DMS114 treated with DMSO at 0.1 percent for 48 hours (cell line): Measurements from ENCODE around the gene SLC38A7.
"Not testable (repeated sequence)": the region's sequence is repeated elsewhere in the genome, so short reads cannot be mapped to it uniquely, and the experiment has no call there.

Source experiments
- DNase-seq: peaks from one replicate; lab custom pipeline; 2025; ENCODE audit not compliant: unreplicated experiment; lab: John Stamatoyannopoulos, UW

Gene SLC38A7

DNA sequence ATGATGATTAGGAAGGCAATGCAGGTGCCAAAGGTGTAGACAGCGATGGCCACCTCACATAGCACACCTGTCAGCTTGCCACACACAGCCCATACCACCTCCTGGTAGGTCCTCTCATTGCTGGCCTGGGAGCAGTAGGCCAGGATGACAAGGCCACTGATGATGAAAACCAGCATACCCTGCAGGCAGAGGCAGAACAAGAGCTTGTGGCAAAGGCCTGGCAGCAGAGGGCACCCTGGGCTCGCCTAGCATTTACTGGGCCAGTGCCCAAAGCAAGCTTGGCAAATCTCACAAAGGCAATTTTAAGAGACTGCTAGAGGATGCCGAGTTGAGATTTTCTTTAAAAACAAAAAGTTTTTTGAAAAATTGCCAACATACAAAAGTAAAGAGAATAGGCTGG, 5.9 kb downstream of the SLC38A7 start:
- no peak for DNase-seq

DNA sequence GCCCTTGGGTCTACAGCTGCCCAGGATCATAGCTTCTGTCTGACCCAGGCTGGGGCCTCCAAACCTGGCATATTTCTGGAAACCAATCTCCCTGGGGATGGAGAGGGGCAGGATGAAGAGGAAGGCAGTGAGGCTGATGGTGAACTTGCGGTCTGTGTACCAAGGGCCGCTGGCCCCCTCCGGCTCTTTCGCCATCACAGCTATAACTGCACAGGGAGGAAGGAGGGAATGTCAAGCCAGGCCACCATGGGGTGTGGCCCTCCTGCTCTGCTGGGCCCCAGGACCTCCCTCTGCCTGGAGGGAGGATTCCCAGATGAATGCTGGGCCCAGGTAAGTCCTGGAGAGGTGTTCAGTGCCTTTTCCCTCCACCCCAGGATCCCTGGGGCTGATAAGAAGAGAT, 6.3 kb downstream of the SLC38A7 start:
- DNase-seq: no peak

DNA sequence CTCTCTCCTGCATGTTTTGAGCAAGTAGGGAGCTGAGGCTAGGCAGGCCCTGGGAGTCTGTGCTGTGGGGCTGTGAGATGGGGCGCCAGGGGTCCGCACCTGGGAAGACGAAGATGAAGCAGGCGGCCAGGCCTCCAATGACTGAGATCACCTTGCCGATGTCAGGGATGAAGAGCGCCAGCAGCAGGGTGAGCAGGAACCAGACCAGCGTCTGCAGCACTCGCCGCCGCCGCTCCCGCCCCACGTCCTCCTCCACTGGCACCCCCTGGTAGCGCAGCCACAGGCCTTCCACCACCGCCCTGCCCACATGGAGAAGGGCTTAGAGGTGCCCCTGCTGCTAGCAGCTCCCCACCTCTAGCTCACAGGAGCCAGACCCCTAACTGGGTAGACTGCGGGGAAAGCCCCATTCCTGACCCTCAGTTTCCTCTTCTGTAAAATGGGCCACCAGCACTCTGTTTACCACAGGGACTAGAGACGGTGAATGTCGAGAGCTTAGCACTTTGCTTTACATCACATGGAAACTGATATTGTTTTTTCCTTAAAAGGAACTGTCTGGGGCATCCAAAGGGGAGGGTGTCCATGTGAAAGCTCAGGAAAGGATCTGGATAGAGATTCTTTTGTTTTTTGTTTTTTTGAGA, 13.5 kb downstream of the SLC38A7 start:
- DNase-seq: no peak

DNA sequence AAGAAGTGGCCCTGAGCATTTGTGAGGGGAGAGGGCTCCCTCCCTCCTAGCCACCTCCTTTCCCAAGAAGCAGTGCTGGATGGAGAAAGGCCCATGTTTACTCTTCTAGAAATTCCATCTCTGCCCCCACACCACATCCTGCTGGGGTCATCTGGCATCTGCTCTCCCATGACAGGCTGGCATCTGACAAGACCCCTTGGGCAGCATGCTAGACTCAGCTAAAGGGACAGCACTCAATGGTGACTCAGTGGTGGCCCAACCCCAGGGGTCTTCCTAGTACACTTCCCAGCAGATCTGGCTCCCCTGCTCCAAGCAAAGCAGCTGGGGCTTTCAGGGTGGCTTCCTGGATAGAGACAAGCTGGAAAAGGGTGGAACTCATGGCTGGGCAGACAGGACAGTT, 14.4 kb downstream of the SLC38A7 start:
- no peak for DNase-seq

DNA sequence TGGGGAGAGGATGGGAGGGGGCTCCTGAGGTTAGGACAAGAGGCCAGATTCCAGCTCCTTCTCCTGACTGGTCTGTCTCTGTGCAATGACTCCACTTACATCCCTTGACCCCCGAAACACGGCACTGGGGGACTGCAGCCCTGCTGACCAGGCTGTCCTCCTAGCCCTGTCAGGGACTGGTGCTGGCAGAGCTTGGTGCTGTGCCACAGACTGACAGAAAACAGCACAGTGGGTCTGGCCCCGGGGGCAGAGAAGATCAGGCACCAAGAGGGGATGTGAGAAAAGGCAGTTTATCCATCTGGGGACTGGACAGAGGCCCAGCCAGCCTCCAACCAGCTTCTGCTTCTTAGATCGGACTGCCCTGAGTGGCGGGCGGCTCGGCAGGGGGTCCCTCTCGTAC, 19.4 kb downstream of the SLC38A7 start:
- DNase-seq: no peak

DNA sequence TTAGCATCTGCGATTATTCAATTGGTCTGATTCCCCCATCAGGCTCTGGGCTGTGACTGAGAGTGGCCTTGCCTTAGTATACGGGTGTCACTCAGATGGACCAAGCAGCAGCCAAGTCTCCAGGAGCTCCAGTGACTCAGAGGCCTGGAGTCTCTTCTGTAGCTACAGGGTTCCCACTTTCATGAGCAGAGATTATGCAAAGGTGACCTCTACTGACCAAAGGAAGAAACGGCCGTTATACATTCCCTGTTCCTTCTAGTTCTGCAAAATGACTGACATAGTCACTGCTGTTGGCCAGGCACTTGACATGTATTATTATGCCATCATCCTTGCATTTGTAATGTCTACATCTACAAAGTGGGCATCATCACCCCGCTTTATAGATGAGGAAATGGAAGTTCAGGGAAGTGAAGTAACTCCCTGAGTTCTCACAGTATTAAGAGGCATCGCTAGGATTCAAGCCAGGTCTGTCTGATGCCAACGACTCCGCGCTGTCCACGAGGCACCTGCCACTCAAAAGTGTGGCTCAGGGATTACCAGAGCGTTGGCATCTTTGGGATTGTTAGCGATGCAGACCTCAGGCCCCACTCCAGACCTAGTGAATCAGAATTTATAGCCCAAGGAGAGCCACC, 23.3 kb downstream of the SLC38A7 start:
- peak; percentile 69 for DNase-seq

DNA sequence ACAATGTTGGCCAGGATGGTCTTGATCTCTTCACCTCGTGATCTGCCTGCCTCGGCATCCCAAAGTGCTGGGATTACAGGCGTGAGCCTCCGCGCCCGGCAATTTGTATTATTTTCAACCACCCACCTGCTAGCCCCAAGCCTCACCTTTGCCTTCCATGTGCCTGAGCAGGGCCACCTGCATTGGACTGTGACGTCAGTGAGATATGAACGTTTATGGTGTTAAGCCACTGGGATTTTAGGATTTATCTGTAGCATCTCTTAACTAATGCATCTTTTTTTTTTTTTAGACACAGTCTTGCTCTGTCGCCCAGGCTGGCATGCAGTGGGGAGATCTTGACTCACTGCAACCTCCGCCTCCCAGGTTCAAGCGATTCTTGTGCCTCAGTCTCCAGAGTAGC, 24.7 kb downstream of the SLC38A7 start:
- DNase-seq: not testable (repeated sequence)

DNA sequence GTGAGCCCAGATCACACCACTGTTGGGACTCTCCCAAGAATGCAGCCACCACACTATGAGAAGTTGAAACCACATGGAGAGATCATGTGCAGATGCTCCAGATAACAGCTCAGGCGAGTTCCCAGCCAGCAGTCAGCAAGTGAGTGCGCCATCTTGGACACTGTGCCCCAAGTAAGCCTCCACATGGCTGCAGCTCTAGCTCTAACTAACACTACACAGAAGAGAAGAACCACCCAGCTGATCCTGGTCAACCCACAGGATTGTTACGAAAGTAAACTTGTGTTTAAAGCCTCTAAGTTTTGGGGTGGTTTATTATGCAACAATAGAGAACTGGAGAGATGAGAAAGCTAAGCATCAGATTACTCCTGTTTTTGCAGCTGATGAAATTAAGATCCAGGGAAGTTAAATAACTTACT, 25.8 kb downstream of the SLC38A7 start:
- DNase-seq: no peak

DNA sequence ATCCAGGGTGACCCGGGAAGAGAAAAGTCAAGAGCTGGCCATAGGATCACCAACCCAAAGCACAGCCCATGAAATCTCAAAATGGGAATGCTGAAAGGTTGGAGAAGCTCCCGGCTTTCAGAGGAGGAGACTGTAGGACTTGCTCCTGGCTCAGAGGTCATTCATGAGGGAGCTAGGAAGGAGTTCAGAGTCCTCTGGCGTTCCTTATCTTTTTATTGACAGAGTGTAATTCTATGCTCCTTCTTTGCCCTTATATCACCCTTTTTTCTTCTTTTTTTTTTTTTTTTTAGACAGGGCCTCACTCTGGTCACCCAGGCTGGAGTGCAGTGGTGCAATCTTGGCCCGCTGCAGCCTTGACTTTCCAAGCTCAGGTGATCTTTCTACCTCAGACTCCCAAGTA, 27.7 kb downstream of the SLC38A7 start:
- DNase-seq: no peak

DNA sequence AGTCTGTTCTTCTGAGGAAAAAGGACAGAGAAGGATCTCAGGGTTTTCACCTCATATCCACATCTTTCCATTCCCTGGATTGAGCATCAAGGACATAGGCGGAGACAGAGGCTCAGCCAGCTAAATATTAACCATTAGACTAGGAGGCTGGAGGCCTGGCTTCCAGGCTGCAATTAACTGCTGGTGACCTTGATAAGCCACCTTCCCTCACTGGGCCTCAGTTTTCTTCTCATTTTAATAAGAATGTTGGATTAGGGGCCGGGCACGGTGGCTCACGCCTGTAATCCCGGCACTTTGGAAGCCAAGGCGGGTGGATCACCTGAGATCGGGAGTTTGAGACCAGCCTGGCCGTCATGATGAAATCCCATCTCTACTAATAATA, 29.4 kb downstream of the SLC38A7 start:
- DNase-seq: no peak

DNA sequence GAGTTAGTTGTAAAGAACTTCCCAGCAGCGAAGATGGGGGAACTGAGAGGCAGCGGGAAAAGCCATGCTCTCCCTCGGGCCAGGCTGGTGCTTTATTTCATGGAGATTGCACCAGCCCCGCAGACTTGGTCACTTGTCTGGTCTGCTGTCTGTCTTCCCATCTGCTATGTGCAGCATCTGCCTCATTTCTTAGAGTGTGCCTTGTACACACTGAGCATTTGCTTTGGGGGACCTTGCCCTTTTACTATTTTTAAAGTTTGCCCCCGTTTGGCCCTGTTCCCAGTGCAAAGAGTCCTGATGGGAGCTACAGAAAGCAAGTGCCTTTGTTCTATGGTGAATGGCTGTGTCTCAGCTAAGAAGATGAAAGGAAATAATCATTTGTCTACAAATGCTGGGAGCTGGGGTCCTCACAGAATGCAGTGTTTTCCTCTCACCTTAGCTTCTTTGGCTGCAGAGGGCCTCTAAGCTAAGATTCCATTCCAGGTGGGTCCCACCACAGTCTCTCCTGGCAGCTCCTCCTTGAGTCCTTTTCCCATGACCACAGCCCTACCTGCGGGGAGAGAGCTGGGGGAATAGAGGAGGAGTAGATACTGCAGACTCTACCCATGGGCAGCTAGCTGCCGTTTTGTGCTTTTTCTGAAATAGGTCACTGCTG, 29.9 kb downstream of the SLC38A7 start:
- no peak for DNase-seq

DNA sequence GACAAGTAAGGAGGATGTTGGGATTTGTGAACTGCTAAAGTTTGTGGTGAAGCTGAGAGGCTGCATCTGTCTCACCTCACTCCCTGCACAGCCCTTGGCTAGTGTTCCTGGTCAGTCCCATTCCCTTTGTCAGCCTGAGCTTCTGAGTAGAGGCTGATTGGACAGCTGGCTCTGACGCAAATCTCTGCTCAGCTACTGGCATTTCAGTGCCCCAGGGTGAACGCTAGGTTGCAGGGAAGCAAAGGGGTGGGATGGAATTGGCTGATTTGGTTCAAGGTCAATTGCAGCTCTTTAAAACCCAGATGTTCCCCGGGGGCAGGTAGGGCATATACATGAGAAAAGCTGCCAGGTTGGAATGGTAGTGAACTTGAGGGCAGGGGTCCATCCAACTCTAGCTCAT, 31.8 kb downstream of the SLC38A7 start:
- no peak for DNase-seq

DNA sequence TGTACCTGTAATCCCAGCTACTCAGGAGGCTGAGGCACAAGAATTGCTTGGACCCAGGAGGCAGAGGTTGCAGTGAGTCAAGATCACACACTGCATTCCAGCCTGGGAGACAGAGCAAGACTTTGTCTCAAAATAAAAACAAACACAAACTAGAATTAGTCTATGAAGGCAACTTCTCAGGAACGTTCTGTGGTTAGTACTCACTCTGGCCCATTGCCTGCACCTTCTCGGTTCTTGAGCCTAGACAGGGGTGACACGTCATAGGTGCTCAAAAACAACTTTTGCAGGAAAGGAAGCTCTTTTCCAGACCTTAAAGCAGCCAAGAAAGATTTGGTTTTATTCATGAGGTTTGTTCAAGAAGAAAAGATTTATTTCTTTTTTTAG, 32.6 kb downstream of the SLC38A7 start:
- no peak for DNase-seq

DNA sequence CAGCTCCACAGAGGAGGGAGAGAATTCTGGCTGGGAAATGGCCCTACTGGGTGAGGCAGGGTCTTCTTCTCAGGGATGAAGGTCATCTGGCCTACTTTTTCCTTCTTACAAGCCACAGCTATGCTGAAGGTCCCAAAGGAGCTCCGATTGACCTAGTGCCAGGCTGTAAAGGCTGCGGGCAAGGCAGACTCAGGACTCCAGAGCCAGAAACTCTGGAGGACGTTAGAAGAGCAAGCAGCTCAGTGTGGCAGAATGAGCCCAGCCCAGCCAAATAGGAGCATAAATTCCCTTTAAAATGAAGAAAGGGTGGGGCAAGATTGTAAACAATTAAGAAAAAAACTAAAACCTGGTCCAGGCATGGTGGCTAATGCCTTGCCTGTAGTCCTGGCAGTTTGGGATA, 34.9 kb downstream of the SLC38A7 start:
- DNase-seq: no peak

DNA sequence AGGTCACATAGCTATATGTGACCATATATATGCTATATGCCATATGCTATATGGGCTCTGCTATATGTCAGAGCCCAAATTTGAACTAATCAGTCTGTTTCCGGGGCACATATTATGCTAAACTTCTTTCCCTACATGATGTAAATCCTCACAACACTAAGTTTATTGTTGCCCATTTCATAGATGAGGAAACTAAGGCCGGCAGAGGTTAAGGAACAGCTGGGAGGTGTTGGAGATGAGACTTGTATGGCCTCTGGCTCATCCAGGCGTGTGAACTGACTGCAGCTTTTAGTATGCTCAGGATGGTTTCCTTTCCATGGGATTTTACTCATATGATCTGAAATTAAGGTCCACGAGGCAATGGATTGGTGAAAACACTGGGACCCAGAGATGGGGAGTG, 37.5 kb downstream of the SLC38A7 start:
- no peak for DNase-seq

DNA sequence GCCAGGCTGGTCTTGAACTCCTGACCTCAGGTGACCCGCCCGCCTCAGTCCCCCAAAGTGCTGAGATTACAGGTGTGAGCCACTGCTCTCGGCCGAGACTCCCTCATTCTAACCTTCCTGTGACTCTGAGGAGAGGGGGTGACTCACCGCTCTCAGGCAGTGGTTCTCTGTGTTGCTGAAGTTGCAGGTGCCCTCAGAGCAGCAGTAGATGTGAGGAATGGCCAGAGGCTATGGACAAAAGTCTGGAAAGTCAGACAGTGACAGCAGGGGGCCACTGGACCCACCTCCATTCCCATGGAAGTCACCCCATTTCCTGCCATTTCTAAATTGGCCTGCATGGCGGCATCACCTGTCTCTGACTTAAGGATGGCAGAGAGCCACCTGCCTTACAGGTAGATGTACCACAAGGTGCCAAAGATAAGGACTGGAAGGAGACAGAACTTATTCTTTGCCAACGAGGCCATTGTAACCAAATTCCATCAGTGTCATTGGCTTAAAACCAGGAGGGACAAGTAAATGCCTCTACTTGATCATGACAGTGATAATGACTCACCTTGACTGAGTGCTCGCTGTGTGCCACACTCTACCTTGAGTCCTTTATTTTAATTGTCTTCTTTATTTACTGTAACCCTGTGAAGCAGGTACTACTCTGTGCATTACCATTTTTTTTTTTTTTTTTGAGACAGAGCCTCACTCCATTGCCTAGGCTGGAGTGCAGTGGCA, 39.6 kb downstream of the SLC38A7 start:
- no peak for DNase-seq

DNA sequence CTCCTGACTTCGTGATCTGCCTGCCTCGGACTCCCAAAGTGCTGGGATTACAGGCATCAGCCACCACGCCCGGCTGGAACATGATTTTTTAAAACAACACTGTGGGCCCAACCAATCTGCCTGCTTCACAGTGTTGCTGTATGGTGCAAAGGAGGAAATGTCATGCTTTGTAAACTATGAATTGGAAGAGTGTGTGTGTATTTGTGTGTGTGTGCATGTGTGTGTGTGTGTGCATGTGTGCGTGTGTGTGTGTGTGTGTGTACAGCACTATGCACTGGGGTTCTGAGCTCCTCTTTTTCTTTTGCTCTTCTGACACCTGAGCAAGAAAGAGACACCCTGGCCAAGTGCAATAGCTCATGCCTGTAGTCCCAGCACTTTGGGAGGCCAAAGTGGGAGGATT, 40.5 kb downstream of the SLC38A7 start:
- no peak for DNase-seq

DNA sequence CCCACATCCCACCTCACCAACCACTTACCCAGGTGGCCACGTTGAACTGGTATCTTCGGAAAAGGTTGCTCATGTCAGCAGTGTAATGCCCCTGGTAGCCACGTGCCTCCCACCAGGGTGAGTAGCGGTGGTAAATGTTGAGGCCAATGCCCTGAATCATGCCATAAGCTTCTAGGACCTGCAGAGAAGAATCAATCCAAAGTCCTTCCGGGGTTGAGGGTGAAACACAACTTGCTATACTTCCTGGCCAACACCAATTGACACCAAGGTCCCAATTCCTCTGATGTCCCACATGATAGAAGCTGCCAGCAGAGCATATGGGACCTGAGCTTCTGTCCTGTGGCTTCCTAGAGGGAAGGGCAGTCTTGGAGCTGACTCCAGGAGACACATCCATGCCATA, 43.6 kb downstream of the SLC38A7 start:
- DNase-seq: no peak

DNA sequence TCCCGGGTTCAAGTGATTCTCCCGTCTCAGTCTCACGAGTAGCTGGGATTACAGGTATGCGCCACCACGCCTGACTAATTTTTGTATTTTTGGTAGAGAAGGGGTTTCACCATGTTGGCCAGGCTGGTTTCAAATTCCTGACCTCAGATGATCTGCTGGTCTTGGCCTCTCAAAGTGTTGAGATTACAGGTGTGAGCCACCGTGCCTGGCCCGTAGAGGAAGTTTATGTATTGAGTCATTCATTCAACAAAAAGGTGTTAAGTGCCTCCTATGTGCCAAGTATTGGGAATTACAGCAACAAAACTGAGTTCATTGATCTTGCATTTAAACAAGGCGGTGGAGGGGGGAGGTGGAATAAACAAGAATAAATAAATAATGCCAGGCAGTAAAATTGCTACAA, 44.7 kb downstream of the SLC38A7 start:
- no peak for DNase-seq

DNA sequence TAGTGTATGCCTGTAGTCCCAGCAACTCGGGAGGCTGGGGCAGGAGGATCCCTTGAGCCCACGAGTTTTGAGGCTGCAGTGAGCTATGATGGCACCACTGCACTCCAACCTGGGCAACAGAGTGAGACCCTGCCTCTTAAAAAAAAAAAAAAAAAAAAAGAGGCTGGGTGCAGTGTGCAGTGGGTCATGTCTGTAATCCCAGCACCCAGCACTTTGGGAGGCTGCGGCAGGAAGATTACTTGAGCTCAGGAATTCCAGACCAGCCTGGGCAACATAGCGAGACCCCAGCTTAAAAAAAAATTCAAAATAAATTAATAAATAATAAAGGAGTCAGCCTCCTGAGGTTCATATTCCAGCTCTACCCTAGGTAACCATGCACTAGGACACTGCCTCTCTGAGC, 45.3 kb downstream of the SLC38A7 start:
- DNase-seq: no peak

DNA sequence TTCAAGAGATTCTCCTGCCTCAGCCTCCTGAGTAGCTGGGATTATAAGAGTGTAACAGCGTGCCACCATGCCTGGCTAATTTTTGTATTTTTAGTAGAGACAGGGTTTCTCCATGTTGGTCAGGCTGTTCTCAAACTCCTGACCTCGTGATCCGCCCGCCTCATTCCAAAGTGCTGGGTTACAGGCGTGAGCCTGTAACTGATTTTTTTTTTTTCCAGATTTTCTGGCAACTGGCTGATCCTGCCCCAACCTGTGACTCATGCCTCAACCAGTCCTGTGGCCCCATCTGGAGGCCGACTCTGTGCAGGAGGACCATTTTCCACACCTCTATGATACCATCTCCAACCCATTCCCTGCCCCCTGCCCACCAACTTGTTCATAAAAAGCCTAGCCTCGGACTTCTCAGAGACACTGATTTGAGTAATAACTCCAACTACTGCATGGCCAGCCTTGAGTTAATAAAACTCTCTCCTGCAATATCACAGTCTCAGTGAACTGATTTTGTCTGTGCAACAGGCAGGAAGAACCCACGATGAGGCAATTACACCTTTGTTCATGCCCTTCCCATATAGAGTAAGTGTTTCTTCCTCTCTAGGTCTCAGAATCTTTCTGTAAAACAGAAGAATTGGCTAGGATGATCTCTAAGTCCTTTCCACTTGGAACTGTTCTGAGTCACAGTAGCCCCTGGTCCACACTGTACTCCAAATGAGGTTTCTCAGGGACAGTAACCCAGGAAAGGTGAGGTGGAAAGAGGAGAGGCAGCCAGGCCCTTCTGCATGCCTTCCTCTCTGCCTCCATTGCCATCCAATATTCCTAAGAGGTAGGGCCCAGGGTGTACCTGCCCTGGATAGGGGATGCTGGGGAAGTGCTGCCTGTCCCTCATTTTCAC, 46.2 kb downstream of the SLC38A7 start:
- no peak for DNase-seq
